Heart right ventricle (tissue), 16 donors: ENCODE data around the gene CCDC106. TPM values are rescaled to one million over a fixed set of nuclear protein-coding genes. Genes with fewer than 3 reads are reported as not detected.

Source experiments
- ATAC-seq, 8 donors: fragments of 200-7000 bp; cut with Tn5 transposase; one replicate each; pipeline ENCODE4 v1.9.1; 2020; ENCODE audit warnings: mild to moderate bottlenecking in 8 of 8, moderate library complexity in 8 of 8, moderate number of reproducible peaks in 1 of 8
- DNase-seq, 2 donors: peaks; one replicate each; pipeline ENCODE4 v3.0.0-alpha.2; 2020
- H3K27ac ChIP-seq, 10 donors: fragments of 200-600 bp; sonication (generic) in 2 of 10; one replicate each; pipeline versions ENCODE4 v1.5.0 to v1.8.0; 2020 to 2022; ENCODE audit warnings: mild to moderate bottlenecking in 3 of 10
- H3K27me3 ChIP-seq, 7 donors: fragments of 200-600 bp; one replicate each; pipeline ENCODE4 v1.8.0; 2021 to 2022; ENCODE audit warnings: mild to moderate bottlenecking in 2 of 7
- H3K36me3 ChIP-seq, 9 donors: fragments of 200-600 bp; sonication (generic) in 1 of 9; one replicate each; pipeline versions ENCODE4 v1.5.0 to v1.8.0; 2020 to 2022; ENCODE audit warnings: mild to moderate bottlenecking in 2 of 9
- H3K4me1 ChIP-seq, 9 donors: fragments of 200-600 bp; sonication (generic) in 1 of 9; one replicate each; pipeline versions ENCODE4 v1.5.0 to v1.8.0; 2020 to 2022; ENCODE audit warnings: mild to moderate bottlenecking in 4 of 9
- H3K4me3 ChIP-seq, 10 donors: fragments of 200-600 bp; sonication (generic) in 2 of 10; one replicate each; pipeline versions ENCODE4 v1.5.0 to v1.8.0; 2020 to 2022; ENCODE audit warnings: mild to moderate bottlenecking in 7 of 10, moderate library complexity in 2 of 10
- H3K9me3 ChIP-seq, 11 donors: fragments of 200-600 bp in 10 of 11; sonication (generic) in 2 of 11; one replicate each; pipeline versions ENCODE4 v1.5.0 to v1.8.0; 2013 to 2022; ENCODE audit warnings: mild to moderate bottlenecking in 2 of 11, control low read depth in 1 of 11, moderate library complexity in 1 of 11
- CTCF ChIP-seq, 9 donors: fragments of 200-600 bp; sonication (generic) in 2 of 9; IDR thresholded peaks; one replicate each; pipeline versions ENCODE4 v1.5.0 to v1.8.0; 2021 to 2022; ENCODE audit warnings: antibody characterized with exemption in 9 of 9, mild to moderate bottlenecking in 5 of 9, moderate library complexity in 1 of 9
- WGBS, 2 donors: extraction: QIAGEN DNeasy Blood & Tissue Kit; methylation state at CpG; one replicate each; pipeline ENCODE4 v1.1.7; 2013; ENCODE audit warnings: inconsistent platforms in 1 of 2; 5-methylcytosine and 5-hydroxymethylcytosine counted together
- intact Hi-C, 10 donors: fragments of 100-400 bp; cut with DNase I; formaldehyde crosslinking; loops; one replicate each; pipeline versions ENCODE4 v1.11.1 to v1.14.2; 2022
- polyA plus RNA-seq, 2 donors: library from polyadenylated mRNA; stranded (reverse); fragments of 200-250 nt; gene quantifications; one replicate each; pipeline ENCODE4 v1.2.3, GENCODE V29; 2013
- total RNA-seq, 10 donors: library from RNA; stranded (reverse); fragmentation: NEBNext Ultra II Directional in 3 of 10; extraction: Animal tissue kit (Norgen Biotek cat#: 25700) in 3 of 10; gene quantifications; one replicate each; pipeline versions ENCODE4 v1.2.1 to v1.2.4, GENCODE V29; 2021 to 2023
- donor health status: Arrhythmogenic right ventricular cardiomyopathy.
- donor health status: ischemic (EF 13 %, LVEDD 7.1; RV severe dilation, severe dysfunction).
- donor health status: healthy with polysubstance abuse.
- donor health status: DM: no; HTN: yes; CAD: no.
- donor health status: DM: no; HTN: no; CAD: no.
- donor health status: ischemic (EF 25% LVEDD 6.9; RV normal size, moderate dysfunction).
- donor health status: ischemic (EF 25% LVEDD 5.7; RV mildly dilated, moderate dysfunction).
- donor health status: healthy.
- donor health status: DM: yes; HTN: yes; CAD: no.
- donor health status: Ischemic cardiomyopathy.
- donor health status: ischemic (EF 35%, LVEDD 5.7; RV mildly dilated, moderate dysfunction).
- donor health status: nonischemic (EF 11% LVEDD 7.7; RV severe dilation, severe dysfunction).
- donor health status: DM: yes; HTN: yes; CAD: no.
- donor health status: PGD.
- donor health status: ischemic (EF 29% LVEDD 5.4; RV normal size, mild dysfunction).
- donor health status: nonischemic (EF 23%, LVEDD 6.1; RV moderate dilation, normal function).

Gene CCDC106
- total and polyA plus RNA-seq, 12 donors = 12.1 to 29.6 (median 14.4) TPM

GRCh38 chr19:55668603-55669348 lies 20.8 kb downstream of the CCDC106 start:
- Histone ChIP-seq H3K36me3 (peaks cover 0 to 97% (median 48%) of the 10 kb centered on the region in 9 donors), H3K4me1 (peaks cover 0 to 15% (median 6%) of the 10 kb centered on the region in 9 donors), H3K27me3 (no peaks in the 10 kb centered on the region), H3K27ac (no peak overlapping the region), H3K9me3 (no peaks in the 10 kb centered on the region), H3K4me3 (no peak overlapping the region)
- intact Hi-C loops = no loop called here
- DNase-seq (no peak), ATAC-seq (no peak)
- TF ChIP-seq CTCF (IDR thresholded peaks at IDR 0.05) = no peak
- 87 to 89% methylated on average over 30 of the region's 30 CpGs for WGBS, 2 donors

GRCh38 chr19:55669418-55670279 lies 21.6 kb downstream of the CCDC106 start:
- TF ChIP-seq CTCF (IDR thresholded peaks at IDR 0.05) = no peak
- intact Hi-C loops = no loop called here
- no peak for DNase-seq
- Histone ChIP-seq H3K27me3 (no peaks in the 10 kb centered on the region), H3K27ac (no peak overlapping the region), H3K4me1 (peaks cover 0 to 20% (median 12%) of the 10 kb centered on the region in 9 donors), H3K36me3 (peaks cover 0 to 92% (median 39%) of the 10 kb centered on the region in 9 donors), H3K9me3 (no peaks in the 10 kb centered on the region), H3K4me3 (no peak overlapping the region)
- no peak for ATAC-seq
- WGBS, 2 donors = 87 to 88% methylated on average over 43 of the region's 43 CpGs

GRCh38 chr19:55670280-55671053 lies 22.5 kb downstream of the CCDC106 start:
- no peak overlapping the region for H3K4me3 ChIP-seq
- intact Hi-C loops = no loop called here
- no peaks in the 10 kb centered on the region for H3K9me3 ChIP-seq
- H3K4me1 ChIP-seq = peaks cover 0 to 20% (median 12%) of the 10 kb centered on the region in 9 donors
- H3K27ac ChIP-seq = no peak overlapping the region
- no peaks in the 10 kb centered on the region for H3K27me3 ChIP-seq
- H3K36me3 ChIP-seq = peaks cover 0 to 85% (median 35%) of the 10 kb centered on the region in 9 donors
- TF ChIP-seq CTCF (IDR thresholded peaks at IDR 0.05) = no peak
- peak in 1 of 8 donors; percentile 67 for ATAC-seq
- 67 to 73% methylated on average over 23 of the region's 23 CpGs for WGBS, 2 donors
- DNase-seq = no peak

- Histone ChIP-seq H3K9me3 (no peaks in the 10 kb centered on the region), H3K36me3 (peaks cover 0 to 79% (median 29%) of the 10 kb centered on the region in 9 donors), H3K27ac (no peak overlapping the region), H3K4me1 (peaks cover 0 to 25% (median 18%) of the 10 kb centered on the region in 9 donors), H3K4me3 (no peak overlapping the region), H3K27me3 (no peaks in the 10 kb centered on the region)
- TF ChIP-seq CTCF (IDR thresholded peaks at IDR 0.05) = no peak
- no peak for DNase-seq
- intact Hi-C loops = no loop called here
- WGBS, 2 donors = 69 to 70% methylated on average over 2 of the region's 2 CpGs
- no peak for ATAC-seq
Measured at GRCh38 chr19:55671054-55671378, 23.0 kb downstream of the CCDC106 start.
